SU-DHL-6 (cell line): ENCODE measurements around the gene GCH1.

Experiments
- EZH2phosphoT487 ChIP-seq: fragments of 200-600 bp; sonication (generic), shearing (Covaris generic); conservative IDR thresholded peaks from 2 replicates; pipeline ENCODE4 v1.6.1; 2018; ENCODE audit warnings: mild to moderate bottlenecking, antibody characterized with exemption, low read length, moderate library complexity, mixed read lengths
- TF ChIP-seq, protein P1 (sequence below): fragments of 200-600 bp; sonication (generic); IDR thresholded peaks from one replicate; pipeline ENCODE4 v1.5.1; 2017; ENCODE audit warnings: antibody characterized with exemption, mild to moderate bottlenecking, low read length, moderate library complexity; ENCODE audit not compliant: insufficient read depth, poor library complexity, severe bottlenecking

DNA sequence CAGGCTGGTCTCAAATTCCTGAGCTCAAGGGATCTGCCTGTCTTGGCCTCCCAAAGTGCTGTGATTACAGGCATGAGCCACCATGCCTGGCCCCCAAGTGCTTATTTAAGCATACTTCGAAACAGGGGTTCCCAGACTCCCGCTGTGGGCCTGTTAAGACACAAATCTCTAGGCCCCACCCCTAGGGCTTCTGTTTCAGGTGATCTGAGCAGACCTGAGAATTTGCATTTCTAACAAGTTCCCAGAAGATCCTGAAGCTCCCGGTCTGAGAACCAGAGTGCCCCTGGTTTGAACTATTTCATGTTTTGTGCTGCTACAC, 25.0 kb downstream of the GCH1 start:
- TF ChIP-seq, protein P1, sequence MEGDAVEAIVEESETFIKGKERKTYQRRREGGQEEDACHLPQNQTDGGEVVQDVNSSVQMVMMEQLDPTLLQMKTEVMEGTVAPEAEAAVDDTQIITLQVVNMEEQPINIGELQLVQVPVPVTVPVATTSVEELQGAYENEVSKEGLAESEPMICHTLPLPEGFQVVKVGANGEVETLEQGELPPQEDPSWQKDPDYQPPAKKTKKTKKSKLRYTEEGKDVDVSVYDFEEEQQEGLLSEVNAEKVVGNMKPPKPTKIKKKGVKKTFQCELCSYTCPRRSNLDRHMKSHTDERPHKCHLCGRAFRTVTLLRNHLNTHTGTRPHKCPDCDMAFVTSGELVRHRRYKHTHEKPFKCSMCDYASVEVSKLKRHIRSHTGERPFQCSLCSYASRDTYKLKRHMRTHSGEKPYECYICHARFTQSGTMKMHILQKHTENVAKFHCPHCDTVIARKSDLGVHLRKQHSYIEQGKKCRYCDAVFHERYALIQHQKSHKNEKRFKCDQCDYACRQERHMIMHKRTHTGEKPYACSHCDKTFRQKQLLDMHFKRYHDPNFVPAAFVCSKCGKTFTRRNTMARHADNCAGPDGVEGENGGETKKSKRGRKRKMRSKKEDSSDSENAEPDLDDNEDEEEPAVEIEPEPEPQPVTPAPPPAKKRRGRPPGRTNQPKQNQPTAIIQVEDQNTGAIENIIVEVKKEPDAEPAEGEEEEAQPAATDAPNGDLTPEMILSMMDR = no peak
- no peak for TF ChIP-seq EZH2phosphoT487
